IPS DF 4.7 (cell line): ENCODE measurements around the gene ZNF423.

Experiments used
- DNase-seq: peaks from one replicate; pipeline ENCODE4 v3.0.0-alpha.2; 2013; ENCODE audit warnings: low spot score; ENCODE audit errors: extremely low read depth

ZNF423 gene

DNA sequence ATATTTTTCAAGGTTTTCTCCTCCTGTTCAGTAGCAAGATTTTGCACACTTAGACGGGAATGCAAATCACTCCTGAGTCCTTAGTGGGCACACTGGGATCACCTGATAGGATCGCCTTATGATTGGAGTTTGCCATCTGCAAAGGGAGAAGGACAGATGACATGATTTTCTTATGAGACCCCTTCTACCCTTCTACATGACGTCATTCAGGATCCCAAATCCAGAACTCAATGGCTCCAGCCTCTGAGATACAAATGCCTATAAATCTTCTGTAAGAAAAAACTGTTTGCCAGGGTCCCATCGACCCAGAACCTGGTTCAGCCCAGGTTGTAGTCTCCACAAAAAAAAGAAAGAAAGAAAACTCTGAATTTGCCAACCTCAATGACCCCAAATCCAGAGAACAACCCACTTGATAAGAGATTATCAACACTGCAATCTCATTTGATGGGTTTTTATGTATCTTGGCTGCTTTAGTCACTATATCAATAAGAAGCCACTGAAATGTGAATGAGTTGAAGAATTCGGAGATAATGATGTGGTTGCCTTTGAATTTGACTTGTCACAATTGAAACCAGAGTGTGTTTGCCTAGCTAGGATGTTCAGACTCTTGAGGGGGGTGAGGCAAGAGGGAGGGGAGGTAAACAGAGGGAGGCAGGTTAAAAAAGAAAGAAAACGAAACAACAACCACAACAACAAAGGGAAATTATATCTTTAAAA, 6.7 kb downstream of the ZNF423 start:
- no peak for DNase-seq

DNA sequence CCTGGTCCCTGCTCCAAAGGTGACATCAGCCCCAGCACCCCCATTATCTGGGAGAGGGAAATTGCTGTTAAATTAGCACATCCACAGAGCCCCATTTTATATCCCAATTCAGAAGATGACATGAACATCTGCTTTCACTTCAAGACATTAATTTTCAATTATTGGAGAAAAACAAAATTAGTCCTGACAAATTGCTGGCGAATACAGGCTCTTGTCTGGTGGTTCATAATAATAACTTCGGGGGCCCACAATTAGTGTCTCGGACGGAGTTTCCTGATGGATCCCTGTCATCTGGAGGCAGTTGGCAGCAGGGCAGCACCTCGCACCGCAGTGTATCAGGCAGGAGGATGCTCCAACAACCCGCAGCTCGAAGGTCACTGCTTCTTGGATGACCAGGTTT, 7.4 kb downstream of the ZNF423 start:
- no peak for DNase-seq

DNA sequence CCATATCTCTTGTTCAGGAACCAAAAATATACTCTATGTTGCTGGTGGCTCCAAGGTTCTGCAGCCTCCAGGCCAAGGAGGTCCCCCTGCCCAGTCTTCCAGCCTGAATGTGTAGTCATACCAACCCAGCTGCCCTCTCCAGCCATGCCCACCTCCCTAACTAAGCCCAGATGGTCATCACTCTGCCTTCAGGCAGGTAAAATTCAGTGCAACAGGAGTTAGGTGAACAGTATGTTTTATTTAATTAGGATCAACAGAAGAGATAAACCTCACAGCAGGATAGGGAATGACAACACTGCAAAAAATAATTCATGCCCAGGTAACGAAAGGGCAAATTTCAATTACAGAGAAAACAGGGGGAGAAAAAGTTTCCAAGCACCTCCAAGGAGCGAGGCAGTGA, 9.1 kb downstream of the ZNF423 start:
- no peak for DNase-seq

DNA sequence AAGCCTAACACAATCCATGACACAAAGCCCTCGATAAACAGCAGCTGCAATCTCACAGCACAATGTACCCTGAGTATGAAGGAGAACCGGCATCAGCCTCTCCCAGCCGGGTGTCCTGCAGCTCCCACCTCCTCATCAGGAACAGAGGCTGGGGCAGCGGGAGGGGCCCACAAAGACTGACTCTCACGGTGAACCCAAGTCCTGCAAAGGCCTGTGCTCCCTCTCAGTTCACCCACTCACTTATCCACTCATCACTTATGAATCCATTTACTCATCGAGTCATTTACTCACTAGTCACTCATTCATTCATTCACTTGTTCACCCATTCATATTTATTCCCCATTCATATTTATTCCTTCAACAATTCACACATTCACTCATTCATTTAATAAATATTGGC, 11.6 kb downstream of the ZNF423 start:
- DNase-seq = no peak

DNA sequence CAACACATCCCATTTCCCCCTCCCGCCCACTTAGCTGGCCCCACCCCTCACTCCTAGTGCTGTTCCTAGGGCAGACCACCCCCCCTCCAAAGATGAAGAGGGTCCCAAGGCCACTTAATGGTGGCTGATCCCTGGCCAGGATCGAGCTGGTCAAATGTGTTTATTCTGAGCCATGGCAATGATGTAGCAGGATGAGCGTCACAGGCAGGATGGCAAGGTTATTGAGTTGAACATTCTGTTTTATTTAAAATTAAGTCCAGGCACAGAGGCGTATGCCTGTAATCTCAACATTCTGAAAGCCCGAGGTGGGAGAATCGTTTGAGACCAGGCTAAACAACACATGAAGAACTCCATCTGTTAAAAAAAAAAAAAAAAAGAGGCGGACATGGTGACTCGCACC, 12.2 kb downstream of the ZNF423 start:
- no peak for DNase-seq

DNA sequence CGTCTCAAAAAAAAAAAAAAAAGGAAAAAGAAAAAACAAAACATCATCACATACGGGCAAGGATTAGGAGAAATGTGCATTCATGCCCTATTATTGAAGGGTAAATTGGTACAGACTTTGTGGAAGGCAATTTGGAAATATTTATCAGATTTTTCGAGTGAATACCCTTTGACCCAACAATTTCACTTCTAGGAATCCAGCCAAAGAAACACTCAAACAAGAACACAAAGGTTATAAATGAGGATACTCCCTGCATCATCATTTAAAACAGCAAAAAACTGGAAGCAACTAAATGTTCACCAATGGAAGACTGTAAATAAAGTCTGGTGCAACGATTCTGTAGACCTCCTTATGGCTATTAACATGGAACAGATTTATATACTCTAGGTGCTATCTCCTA, 12.9 kb downstream of the ZNF423 start:
- no peak for DNase-seq

DNA sequence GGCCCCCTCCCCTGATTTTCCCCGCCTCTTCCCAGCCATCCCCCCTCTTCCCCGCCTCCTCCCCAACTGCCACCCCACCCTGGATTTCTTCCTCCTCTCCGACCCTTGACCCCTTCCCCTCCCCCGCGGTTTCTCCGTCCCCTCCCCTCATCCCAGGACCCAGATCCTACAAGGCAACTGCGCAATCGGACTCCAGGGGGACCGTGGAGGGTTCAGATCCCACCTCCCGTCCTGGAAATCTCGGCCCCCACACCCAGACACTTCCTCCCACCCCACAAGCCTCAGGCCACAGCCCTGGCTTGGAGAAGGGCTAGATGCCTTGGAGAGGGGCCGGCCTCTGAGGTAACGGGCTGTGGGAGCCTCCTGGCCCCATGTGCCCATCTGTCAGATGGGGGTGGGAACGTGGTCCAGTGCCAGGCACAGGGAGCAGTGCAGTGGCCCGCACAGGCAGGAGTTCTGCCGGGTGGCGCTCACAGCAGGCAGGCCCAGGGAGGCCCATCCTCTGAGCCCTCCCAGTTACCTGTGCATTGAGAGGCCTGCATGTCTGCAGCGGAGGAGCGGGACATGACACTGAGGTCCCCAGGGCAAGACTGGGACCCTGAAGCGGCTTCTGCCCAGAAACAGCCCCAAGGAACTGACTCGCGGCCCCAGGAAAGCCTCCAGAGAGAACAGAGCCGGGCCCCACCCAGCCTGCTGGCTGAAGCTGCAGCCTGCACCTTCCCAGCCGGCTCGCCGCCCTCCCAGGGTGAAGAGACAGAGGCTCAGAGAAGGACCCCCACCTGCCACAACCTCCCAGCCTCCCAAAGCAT, 16.7 kb downstream of the ZNF423 start:
- DNase-seq = no peak

DNA sequence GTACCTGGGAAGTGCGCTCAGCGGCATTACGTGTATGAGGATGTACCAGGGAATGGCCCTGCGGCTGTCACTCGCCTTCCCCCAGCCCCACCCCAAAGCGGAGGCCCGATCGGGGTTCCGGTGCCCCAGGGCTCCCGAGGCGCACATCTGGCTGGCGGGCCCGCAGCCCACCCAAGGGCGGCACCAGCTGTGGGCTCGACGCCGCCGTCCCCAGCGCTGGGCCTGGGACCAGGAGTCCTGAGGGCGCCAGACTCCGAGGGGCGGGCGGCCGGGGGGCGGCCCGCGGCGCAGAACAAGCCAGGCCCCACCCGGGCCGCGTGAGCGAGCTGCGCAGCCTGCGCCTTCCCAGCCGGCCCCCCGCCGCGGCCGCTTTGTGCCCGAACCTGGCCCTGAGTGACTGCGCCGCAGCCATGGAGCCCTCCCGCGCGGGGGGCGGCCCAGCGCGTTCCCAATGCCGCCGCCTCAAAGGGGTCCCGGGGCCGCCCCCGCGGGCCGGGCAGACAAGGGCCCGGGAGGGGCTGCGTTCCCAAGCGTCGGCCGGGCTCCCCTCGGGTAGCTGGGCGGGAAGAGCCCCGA, 17.4 kb downstream of the ZNF423 start:
- DNase-seq = no peak

DNA sequence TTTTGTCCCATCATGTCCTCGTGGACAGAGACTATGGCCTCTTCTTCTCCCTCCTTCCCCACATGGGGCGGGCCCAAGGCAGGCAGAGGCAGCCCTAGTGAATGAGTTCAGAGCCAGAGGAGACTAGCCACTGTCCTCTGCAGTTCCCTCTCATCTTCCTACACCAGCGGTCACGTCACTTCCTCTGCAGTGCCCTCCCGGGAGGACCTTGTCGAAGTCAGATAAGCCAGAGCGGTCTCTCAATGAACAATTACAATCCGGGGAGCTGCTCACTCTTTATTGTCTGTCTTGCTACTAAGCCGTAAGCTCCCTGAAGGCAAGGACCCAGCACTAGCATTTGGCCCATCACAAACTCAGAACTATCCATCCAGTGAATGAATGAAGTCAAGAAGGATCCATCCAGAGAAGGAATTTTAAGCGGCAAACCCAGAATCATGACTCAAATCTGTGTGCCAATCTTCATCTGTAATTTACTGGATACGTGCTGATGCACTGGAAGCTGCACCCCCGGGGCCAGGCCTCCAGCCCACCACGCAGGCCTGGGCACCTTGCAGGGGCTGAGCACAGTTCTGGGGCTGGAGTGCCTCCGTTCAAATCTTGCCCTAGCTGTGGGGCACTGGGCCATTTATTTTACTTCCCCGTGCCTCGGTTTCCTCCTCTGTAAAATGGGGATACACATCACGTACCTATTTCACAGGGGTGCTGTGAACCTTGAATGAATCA, 18.1 kb downstream of the ZNF423 start:
- no peak for DNase-seq

DNA sequence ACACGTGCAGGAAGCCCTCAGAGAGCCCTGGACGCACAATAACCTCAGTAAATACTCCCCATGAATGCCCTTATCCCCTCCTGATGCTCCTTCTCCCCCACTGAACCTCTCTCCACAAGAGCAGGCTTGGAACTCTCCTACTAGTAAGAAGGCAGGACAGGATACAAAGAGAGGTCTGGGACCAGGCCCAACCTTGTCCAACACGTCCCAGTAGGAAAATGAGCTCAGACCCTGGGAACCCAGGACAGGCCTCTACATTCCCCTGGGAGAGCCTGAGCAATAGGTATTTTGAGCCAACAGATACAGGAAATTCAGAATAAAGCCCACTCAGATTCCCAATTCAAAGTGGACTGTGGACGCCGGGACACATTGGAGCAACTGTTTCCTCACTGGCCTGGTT, 19.2 kb downstream of the ZNF423 start:
- no peak for DNase-seq

DNA sequence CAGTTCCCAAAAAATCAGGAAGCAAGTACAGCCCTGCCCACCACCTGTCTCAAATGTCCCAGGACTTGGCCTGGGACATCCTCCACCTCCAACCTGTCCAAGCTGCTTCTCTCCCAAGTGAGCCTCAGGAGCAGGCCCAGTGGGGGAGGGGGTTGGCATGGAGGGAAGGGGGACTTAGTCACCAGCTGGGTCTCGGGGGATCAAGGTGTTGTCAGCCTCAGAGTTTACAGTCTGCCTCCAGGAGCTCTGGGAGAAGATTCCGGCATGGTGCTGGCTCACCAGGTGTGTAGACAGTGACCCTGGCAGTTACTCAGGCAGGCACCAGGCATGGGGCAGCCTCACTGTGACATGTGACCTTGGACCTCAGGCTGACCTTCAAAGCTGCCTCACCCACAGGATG, 19.7 kb downstream of the ZNF423 start:
- DNase-seq = no peak

DNA sequence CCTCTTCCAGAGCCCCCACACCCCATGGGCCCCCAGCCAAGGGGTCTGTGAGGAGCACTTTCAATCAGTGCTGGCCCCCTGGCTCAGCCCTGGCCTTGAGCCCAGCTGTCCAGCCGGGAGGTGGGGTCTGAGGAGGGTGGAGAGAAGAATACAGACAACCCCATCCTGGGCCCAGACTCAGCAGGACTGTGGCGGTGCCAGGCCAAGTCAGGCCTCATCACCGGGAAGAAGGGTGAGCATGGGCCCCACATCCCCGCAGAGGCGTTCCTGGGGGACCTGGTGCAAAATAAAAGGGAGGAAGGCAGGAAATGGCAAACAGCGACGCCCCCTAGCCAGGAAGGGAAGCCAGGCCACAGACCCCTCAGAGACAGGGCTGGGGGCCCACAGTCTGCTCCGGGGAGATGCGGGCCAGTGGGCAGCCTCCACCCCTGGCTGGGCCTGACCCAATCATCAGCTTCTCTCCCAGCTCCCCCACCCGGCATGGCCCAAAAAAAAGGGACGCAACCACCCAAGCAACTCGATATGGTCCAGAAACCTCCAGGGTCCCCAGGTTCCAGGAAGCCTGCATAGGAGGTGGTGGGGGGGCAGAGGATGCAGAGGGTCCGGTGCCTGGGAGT, 20.6 kb downstream of the ZNF423 start:
- no peak for DNase-seq

DNA sequence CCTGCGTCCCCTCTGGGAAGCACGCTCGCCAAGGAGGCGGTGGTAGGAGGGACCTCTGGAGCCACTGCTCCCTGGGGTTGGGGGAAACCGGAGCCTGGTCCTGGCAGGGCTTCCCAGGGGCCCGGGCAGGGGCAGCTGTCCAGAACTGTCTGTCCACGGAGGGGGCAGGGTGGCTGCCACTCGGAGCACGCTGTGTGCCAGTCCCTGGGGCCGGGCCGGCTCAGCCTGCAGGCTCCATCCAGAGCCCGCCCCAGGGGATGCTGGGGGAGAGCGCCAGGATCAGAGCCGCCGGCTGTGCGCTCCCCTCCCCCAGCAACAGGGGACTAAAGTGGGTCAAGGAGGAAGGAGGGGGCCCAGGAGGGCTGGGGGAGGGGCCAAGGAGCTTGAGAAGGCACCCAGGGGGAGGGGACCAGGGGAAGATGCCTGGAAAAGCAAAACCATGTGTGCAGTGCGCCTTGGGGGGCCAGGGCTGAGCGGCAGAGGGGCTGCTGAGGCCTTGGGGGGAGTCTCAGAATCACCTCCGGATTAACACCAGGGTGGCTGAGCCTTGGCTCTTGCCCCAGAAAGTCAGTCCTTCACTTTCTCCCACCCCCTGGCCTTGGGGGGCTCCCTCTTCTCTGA, 21.3 kb downstream of the ZNF423 start:
- DNase-seq = no peak

DNA sequence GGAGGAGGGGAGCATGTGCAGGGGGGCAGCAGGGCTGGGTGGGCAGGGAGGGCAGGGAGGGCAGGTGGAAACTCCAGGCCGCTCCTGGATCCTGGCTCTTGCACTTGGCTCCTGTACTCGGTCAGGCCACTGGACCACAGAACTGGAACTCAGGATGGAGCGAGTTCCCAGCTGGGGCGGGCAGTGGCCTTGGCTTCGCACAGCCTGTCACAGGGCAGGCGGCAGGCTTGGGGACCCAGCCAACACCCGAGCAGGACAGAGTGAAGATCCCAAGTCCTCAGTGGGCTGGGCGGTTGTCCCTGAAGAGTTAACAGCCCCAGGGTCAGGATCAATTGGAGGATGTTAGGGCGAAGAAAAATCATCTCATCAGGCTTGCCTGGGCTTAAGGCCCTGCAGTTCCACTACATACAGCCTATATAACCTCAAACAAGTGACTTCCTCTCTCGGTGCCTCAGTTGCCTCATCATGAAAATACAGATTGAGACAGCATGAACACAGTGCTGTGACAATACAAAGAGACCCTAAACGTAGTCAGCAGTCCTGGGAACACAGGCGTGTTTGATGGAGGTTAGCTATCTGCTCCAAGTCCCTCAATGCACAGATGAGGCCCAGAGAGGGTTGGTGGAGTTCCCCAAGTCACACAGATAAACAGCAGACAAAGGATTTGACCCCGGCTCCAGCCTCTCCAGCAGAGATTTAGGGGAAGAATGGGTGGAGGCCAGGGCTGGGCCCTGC, 21.9 kb downstream of the ZNF423 start:
- DNase-seq = no peak

DNA sequence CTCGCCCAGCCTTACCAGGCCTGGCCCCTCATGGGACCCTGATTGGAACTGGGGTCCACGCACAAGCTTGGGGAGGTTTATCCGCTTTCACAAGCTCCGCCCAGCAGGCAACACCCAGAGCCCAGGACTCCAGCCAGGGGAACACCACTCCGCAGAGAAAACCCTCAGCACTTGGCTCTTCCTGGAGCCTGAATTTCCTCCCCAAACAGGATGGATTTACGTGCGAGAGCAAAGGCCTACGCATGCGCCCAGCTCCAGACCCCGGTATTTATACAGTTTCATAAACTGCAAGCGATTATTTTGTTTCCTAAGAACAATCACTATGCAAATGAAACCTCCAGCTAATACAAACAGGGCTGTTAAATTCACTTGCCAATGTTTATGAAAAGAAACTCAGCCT, 22.8 kb downstream of the ZNF423 start:
- DNase-seq = no peak

DNA sequence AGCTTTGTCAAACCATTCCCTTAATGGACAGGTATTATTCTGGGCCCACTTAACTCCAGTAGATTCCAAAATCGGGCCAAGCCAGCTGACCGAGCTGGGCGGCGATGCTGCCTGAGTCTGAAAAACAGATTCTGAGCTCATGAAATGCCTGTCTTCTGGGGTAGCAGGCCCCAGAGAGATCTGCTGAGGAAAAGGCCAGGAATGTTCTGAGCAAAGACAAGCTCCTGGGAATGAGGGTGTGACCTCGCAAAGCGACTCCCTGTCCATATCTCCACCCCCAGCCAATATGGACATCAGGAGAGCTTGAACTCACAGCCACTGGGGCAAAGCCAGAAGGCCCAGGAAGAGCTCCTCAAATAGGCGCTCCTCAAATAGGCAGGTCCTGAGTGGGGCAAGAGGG, 23.7 kb downstream of the ZNF423 start:
- no peak for DNase-seq

DNA sequence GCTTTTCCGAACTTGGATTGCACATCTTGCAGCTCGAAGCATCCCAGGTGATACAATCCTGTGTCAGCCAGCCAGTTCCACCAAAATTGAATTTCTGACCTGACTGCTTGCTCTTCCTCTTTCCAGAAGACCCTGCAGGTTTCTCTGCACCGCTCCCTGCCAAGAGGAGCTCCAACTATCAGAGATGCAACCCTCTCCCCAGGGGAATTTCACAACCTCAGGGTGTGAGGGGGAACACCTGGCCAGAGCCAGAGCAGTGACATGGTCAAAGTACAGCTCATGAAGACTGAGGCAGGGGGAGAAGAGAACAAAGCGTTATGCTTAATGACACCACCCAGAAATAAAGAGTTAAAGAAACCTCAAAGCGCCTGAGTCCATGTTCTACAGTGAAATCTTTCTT, 25.0 kb downstream of the ZNF423 start:
- DNase-seq = no peak

DNA sequence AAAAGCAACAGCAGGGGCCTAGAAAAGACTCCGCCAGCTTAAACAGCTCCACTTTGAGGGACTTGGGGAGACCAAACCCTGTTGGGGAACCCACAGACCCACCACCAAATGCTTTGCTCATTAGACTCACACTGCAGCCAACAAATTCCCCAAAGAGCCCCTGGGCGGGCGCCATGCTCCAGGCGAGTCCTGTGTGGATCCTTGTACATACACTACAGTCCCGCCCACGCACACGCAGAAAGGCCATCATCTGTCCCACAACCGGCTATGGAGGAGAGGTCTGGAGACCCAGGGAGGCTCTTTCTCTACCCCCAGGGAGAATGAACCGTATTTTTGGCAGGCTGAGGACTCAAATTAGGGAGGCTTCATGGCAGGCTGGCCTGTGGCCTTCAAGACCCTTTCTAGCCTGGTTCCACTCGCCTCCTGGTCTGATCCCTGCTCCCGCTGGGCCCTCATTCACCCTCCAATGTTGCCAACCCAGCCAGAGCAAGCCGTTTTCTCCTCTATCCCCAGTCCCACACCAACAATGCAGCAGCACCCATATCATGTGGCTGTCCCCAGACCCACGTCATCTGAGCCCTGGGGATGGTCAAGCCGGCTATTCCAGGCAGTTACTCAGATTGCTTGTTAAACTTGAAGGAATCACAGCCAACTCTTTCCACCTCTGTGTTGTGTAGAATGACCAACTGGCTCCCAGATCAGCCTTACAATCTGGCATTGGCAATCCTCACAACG, 27.2 kb downstream of the ZNF423 start:
- DNase-seq = no peak

DNA sequence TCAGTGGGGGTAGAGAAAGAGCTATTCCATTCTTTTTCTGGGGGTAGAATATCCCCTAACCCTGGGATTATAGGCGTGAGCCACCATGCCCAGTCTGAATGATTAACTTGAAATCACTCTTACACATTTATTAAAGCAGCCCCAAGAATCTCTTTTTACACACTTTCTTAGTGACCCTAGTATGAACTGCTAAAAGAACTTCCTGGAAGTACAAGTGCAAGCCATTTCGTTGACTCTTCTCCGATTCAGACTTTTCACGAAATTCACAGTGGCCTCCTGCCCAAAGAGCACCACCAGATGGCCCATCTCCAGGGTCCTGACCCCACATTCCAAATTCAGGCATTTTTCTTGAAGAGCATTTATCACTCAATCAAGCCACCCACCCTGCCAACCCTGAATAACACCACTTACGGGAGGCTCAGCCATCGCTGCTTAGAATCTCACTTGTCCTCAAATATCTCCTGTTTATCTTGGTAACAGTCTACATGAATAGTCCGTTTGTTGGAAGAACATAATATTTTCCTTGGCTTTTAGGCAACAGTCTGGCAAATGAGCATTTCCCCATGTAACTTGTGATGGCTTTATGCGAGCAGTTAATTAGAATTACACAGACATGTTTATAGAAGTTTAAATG, 28.0 kb downstream of the ZNF423 start:
- no peak for DNase-seq
